ENCODE data around the gene RNF167.
"Not testable (repeated sequence)": the region's sequence is repeated elsewhere in the genome, so short reads cannot be mapped to it uniquely, and the experiment has no call there.

The RNF167 gene

GRCh38 chr17:4906642-4907041 lies 33.4 kb upstream of the RNF167 start:
- H3K9ac ChIP-seq (ENCODE audit: low read length); H3K9me3 ChIP-seq (ENCODE audit: control insufficient read depth, insufficient read depth, low read depth, low read length); H3K27ac ChIP-seq (ENCODE audit: low read depth, low read length); H3K36me3 ChIP-seq (ENCODE audit: control insufficient read depth, insufficient read depth, low read length); H3K27me3 ChIP-seq (ENCODE audit: control insufficient read depth, insufficient read depth, low read length); H3K4me3 ChIP-seq (ENCODE audit: low read depth, low read length): not testable (repeated sequence)
- H3K4me1 ChIP-seq (ENCODE audit: control insufficient read depth, insufficient read depth, low read length) = peaks cover 31% of the 10 kb centered on the region

- Histone ChIP-seq H3K36me3 (ENCODE audit: control insufficient read depth, insufficient read depth, low read length) (no peaks in the 10 kb centered on the region), H3K9ac (ENCODE audit: low read length) (peak overlapping the region; percentile 27), H3K27me3 (ENCODE audit: control insufficient read depth, insufficient read depth, low read length) (no peaks in the 10 kb centered on the region), H3K4me3 (ENCODE audit: low read depth, low read length) (peak overlapping the region; percentile 6; the same call in 1 of the 2 replicates), H3K27ac (ENCODE audit: low read depth, low read length) (no peak overlapping the region; the same call in 1 of the 2 replicates), H3K4me1 (ENCODE audit: control insufficient read depth, insufficient read depth, low read length) (peaks cover 20% of the 10 kb centered on the region), H3K9me3 (ENCODE audit: control insufficient read depth, insufficient read depth, low read depth, low read length) (no peaks in the 10 kb centered on the region)
These were observed 31.8 kb upstream of the RNF167 start for GRCh38 chr17:4908301-4908700.

- H3K9ac ChIP-seq (ENCODE audit: low read length) = peak overlapping the region; percentile 27
- H3K4me3 ChIP-seq (ENCODE audit: low read depth, low read length) = peak overlapping the region; percentile 6; the same call in 1 of the 2 replicates
- no peak overlapping the region; the same call in 1 of the 2 replicates for H3K27ac ChIP-seq (ENCODE audit: low read depth, low read length)
- H3K9me3 ChIP-seq (ENCODE audit: control insufficient read depth, insufficient read depth, low read depth, low read length) = no peaks in the 10 kb centered on the region
- peaks cover 18% of the 10 kb centered on the region for H3K4me1 ChIP-seq (ENCODE audit: control insufficient read depth, insufficient read depth, low read length)
- no peaks in the 10 kb centered on the region for H3K27me3 ChIP-seq (ENCODE audit: control insufficient read depth, insufficient read depth, low read length)
- no peaks in the 10 kb centered on the region for H3K36me3 ChIP-seq (ENCODE audit: control insufficient read depth, insufficient read depth, low read length)
These were observed 31.2 kb upstream of the RNF167 start for GRCh38 chr17:4908711-4909496.

DNA sequence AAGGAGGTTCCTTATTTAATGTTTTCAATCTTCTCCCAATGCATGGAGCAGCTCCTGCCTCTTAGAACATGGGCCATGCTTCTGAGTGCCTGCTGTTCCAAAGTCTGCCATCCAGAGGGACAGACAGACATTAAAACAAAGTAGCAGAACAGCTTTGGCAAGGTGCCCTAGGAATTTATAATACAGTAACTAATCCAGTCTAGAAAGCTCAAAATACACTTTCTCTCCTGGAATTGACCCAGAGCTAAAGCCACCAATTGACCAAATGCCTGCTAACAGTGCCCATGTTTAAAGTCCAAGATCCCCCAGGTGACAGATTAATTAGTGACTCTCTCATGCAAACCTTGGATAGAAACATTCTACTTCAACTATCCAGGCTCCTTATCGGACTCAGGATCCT lies 26.1 kb upstream of the RNF167 start:
- H3K27me3 ChIP-seq (ENCODE audit: control insufficient read depth, insufficient read depth, low read length) = no peaks in the 10 kb centered on the region

GRCh38 chr17:4914551-4914950 lies 25.5 kb upstream of the RNF167 start:
- H3K36me3 ChIP-seq (ENCODE audit: control insufficient read depth, insufficient read depth, low read length); H3K9ac ChIP-seq (ENCODE audit: low read length): not testable (repeated sequence)

More for the DNA sequence above, 26.1 kb upstream of the RNF167 start:
- no peaks in the 10 kb centered on the region for H3K9me3 ChIP-seq (ENCODE audit: control insufficient read depth, insufficient read depth, low read depth, low read length)
- H3K36me3 ChIP-seq (ENCODE audit: control insufficient read depth, insufficient read depth, low read length) = no peaks in the 10 kb centered on the region
- H3K27ac ChIP-seq (ENCODE audit: low read depth, low read length) = no peak overlapping the region
- H3K4me3 ChIP-seq (ENCODE audit: low read depth, low read length) = no peak overlapping the region
- H3K4me1 ChIP-seq (ENCODE audit: control insufficient read depth, insufficient read depth, low read length) = peaks cover 8% of the 10 kb centered on the region
- no peak overlapping the region for H3K9ac ChIP-seq (ENCODE audit: low read length)

DNA sequence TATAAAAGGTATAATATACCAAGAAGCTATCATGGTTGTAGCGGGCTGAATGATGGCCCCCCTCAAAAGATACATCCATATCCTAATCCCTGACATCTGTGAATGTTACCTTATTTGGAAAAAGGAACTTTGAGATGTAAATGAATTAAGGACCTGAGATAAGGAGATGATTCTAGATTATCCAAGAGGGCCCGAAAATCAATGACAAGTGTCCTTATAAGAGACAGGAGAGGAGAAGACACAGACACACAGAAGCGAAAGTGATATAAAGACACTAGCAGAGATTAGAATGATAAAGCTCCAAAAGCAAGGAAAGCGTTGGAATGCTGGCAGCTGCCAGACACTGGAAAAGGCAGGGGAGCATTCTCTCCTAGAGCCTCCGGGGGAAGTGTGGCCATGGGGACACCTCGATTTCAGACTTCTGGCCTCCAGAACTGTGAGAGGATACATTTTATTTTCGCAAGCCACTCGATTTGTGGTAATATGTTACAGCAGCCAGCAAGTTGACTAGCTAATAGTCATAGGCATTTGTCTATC lies 20.5 kb upstream of the RNF167 start:
- H3K27ac ChIP-seq (ENCODE audit: low read depth, low read length) = no peak overlapping the region
- no peaks in the 10 kb centered on the region for H3K9me3 ChIP-seq (ENCODE audit: control insufficient read depth, insufficient read depth, low read depth, low read length)
- H3K4me1 ChIP-seq (ENCODE audit: control insufficient read depth, insufficient read depth, low read length) = peaks cover 9% of the 10 kb centered on the region; the same call in 1 of the 2 replicates
- no peak overlapping the region for H3K9ac ChIP-seq (ENCODE audit: low read length)
- no peaks in the 10 kb centered on the region for H3K27me3 ChIP-seq (ENCODE audit: control insufficient read depth, insufficient read depth, low read length)
- no peaks in the 10 kb centered on the region for H3K36me3 ChIP-seq (ENCODE audit: control insufficient read depth, insufficient read depth, low read length)
- no peak overlapping the region for H3K4me3 ChIP-seq (ENCODE audit: low read depth, low read length)

More at GRCh38 chr17:4914551-4914950, 25.5 kb upstream of the RNF167 start:
- H3K4me3 ChIP-seq (ENCODE audit: low read depth, low read length); H3K9me3 ChIP-seq (ENCODE audit: control insufficient read depth, insufficient read depth, low read depth, low read length); H3K27me3 ChIP-seq (ENCODE audit: control insufficient read depth, insufficient read depth, low read length); H3K27ac ChIP-seq (ENCODE audit: low read depth, low read length): not testable (repeated sequence)
- H3K4me1 ChIP-seq (ENCODE audit: control insufficient read depth, insufficient read depth, low read length) = peaks cover 10% of the 10 kb centered on the region

DNA sequence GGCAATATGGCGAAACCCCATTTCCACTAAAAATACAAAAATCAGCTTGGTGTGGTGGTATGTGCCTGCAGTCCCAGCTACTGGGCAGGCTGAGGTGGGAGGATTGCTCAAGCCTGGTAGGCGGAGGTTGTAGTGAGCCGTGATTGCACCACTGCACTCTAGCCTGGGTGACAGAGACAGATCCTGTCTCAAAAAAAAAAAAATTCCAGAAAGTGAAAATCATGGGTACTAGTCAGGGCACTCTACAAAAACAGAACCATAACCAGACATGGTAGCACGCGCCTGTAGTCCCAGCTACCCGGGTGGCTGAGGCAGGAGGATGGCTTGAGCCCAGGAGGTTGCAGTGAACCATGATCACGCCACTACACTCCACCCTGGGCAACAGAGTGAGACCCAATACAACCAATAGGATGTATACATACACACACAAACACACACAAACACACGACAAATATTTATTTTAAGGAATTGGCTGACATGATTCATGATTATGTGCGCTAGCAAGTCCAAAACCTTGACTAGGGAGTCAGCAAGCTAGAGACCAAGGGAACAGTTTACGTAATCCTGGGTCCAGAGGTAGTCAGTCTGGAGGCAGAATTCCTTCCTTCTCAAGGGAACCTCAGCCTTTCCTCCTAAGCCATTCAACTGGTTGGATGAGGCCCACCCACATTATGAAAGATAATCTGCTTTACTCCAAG lies 19.6 kb upstream of the RNF167 start:
- H3K9ac ChIP-seq (ENCODE audit: low read length) = no peak overlapping the region
- H3K9me3 ChIP-seq (ENCODE audit: control insufficient read depth, insufficient read depth, low read depth, low read length) = no peaks in the 10 kb centered on the region
- no peaks in the 10 kb centered on the region for H3K36me3 ChIP-seq (ENCODE audit: control insufficient read depth, insufficient read depth, low read length)
- H3K27ac ChIP-seq (ENCODE audit: low read depth, low read length) = no peak overlapping the region
- no peak overlapping the region for H3K4me3 ChIP-seq (ENCODE audit: low read depth, low read length)
- H3K27me3 ChIP-seq (ENCODE audit: control insufficient read depth, insufficient read depth, low read length) = no peaks in the 10 kb centered on the region
- peaks cover 9% of the 10 kb centered on the region; the same call in 1 of the 2 replicates for H3K4me1 ChIP-seq (ENCODE audit: control insufficient read depth, insufficient read depth, low read length)

GRCh38 chr17:4921320-4921719 lies 18.7 kb upstream of the RNF167 start:
- H3K4me3 ChIP-seq (ENCODE audit: low read depth, low read length) = no peak overlapping the region
- no peaks in the 10 kb centered on the region for H3K36me3 ChIP-seq (ENCODE audit: control insufficient read depth, insufficient read depth, low read length)
- H3K9me3 ChIP-seq (ENCODE audit: control insufficient read depth, insufficient read depth, low read depth, low read length) = no peaks in the 10 kb centered on the region
- peaks cover 9% of the 10 kb centered on the region; the same call in 1 of the 2 replicates for H3K4me1 ChIP-seq (ENCODE audit: control insufficient read depth, insufficient read depth, low read length)
- H3K27me3 ChIP-seq (ENCODE audit: control insufficient read depth, insufficient read depth, low read length) = no peaks in the 10 kb centered on the region
- no peak overlapping the region for H3K9ac ChIP-seq (ENCODE audit: low read length)
- H3K27ac ChIP-seq (ENCODE audit: low read depth, low read length) = no peak overlapping the region

DNA sequence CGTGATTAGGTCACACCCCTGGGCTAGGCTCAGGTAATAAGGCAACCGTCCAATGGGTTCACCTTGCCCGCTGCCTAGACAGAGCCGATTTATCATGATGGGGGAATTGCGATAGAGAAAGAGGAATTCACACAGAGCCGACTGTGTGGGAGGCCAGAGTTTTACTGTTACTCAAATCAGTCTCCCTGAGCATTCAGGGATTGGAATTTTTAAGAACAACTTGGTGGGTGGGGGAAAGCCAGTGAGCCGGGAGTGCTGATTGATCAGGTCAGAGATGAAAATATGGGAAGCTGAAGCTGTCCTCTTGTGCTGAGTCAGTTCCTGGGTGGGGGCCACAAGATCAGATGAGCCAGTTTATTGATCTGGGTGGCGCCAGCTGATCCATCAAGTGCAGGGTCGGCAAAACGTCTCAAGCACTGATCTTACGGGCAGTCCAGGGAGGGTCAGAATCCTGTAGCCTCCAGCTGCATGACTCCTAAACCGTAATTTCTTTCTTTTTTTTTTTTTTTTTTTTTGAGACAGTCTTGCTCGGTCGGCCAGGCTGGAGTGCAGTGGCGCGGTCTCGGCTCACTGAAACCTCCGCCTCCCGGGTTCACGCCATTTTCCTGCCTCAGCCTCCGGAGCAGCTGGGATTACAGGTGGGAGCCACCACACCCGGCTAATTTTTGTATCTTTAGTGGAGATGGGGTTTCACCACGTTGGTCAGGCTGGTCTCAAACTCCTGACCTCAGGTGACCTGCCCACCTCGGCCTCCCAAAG lies 13.3 kb upstream of the RNF167 start:
- H3K4me3 ChIP-seq (ENCODE audit: low read depth, low read length); H3K27me3 ChIP-seq (ENCODE audit: control insufficient read depth, insufficient read depth, low read length); H3K9me3 ChIP-seq (ENCODE audit: control insufficient read depth, insufficient read depth, low read depth, low read length); H3K9ac ChIP-seq (ENCODE audit: low read length); H3K27ac ChIP-seq (ENCODE audit: low read depth, low read length); H3K4me1 ChIP-seq (ENCODE audit: control insufficient read depth, insufficient read depth, low read length): not testable (repeated sequence)
- H3K36me3 ChIP-seq (ENCODE audit: control insufficient read depth, insufficient read depth, low read length) = peaks cover 15% of the 10 kb centered on the region; the same call in 1 of the 2 replicates

DNA sequence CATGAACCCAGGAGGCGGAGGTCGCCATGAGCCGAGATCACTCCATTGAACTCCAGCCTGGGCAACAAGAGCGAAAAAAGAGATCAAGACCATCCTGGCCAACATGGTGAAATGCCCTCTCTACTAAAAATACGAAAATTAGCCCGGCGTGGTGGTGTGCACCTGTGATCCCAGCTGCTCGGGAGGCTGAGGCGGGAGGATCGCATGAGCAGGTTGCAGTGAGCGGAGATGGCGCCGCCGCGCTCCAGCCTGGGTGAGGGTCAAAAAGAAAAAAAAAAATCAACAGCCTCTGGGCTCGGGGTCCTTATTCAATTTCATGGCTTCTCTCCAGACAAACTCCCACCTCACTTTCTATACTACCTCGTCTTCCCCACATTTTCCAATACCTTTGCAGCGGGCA lies 11.2 kb upstream of the RNF167 start:
- H3K36me3 ChIP-seq (ENCODE audit: control insufficient read depth, insufficient read depth, low read length) = peaks cover 23% of the 10 kb centered on the region; the same call in 1 of the 2 replicates
- no peak overlapping the region for H3K27ac ChIP-seq (ENCODE audit: low read depth, low read length)
- 0 out of 2 replicates have a peak, but pooled peaks cover under 1% of the 10 kb centered on the region for H3K4me1 ChIP-seq (ENCODE audit: control insufficient read depth, insufficient read depth, low read length)

More for the DNA sequence above, 11.2 kb upstream of the RNF167 start:
- H3K9ac ChIP-seq (ENCODE audit: low read length) = no peak overlapping the region
- no peaks in the 10 kb centered on the region for H3K9me3 ChIP-seq (ENCODE audit: control insufficient read depth, insufficient read depth, low read depth, low read length)
- H3K4me3 ChIP-seq (ENCODE audit: low read depth, low read length) = no peak overlapping the region
- H3K27me3 ChIP-seq (ENCODE audit: control insufficient read depth, insufficient read depth, low read length) = no peaks in the 10 kb centered on the region
